GM12891 (cell line): ENCODE measurements around the gene OR5A2.

Experiments used
- POLR2A ChIP-seq: IDR thresholded peaks from 2 replicates; pipeline ENCODE4 v1.6.1; 2011; ENCODE audit warnings: low read depth, low read length, control low read depth
- POLR2AphosphoS5 ChIP-seq: IDR thresholded peaks from 2 replicates; pipeline ENCODE4 v1.6.1; 2011; ENCODE audit warnings: low read depth, low read length, control low read depth
- POU2F2 ChIP-seq: IDR thresholded peaks from 2 replicates; pipeline ENCODE4 v1.6.1; 2011; ENCODE audit warnings: low read depth, mild to moderate bottlenecking, control low read depth, low read length, moderate library complexity
- SPI1 ChIP-seq: IDR thresholded peaks from 2 replicates; pipeline ENCODE4 v1.6.1; 2011; ENCODE audit warnings: low read depth, low read length, control low read depth
- TAF1 ChIP-seq: IDR thresholded peaks from 2 replicates; pipeline ENCODE4 v1.6.1; 2011; ENCODE audit warnings: low read depth, low read length, control low read depth

DNA sequence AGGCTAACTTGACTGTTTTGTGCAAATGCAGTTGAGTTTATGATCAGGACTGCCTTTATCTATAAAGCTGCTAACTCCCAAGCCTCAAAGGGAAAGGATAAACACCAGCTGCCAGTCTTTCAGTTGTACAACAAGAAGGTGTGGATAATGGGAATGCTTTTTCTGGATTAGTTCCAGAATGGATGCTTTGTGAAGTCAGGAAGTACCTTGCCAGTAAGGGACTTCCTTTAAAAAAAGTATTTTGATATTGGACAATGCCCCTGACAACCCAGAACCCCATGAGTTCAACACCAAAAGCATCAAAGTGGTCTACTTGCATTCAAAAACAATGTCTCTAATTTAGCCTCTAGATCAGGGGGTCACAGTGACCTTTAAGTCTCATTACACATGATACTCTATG is 32.0 kb downstream of the OR5A2 start:
- TF ChIP-seq POLR2AphosphoS5 (no peak), POLR2A (no peak), TAF1 (no peak), POU2F2 (no peak), SPI1 (no peak)
